ENCODE results near the gene CTSS.
A peak's percentile ranks its signal among the peaks of the same experiment; 100 is the strongest.
"Not testable (repeated sequence)": the region's sequence is repeated elsewhere in the genome, so short reads cannot be mapped to it uniquely, and the experiment has no call there.

CTSS gene

GRCh38 chr1:150807249-150808023 lies 41.9 kb upstream of the CTSS start:
- in situ Hi-C loops (cut with HindIII; ENCODE audit: low sequenced_read_pairs) = no loop called here
- H3K4me3 ChIP-seq (ENCODE audit: low read depth, low read length) = no peak overlapping the region
- DNase-seq (ENCODE audit: low read depth) = no peak
- no peak for TF ChIP-seq CTCF (IDR thresholded peaks at IDR 0.05; ENCODE audit: low read depth, low read length, missing control alignments)

- in situ Hi-C loops (cut with HindIII; ENCODE audit: low sequenced_read_pairs) = no loop called here
- H3K4me3 ChIP-seq (ENCODE audit: low read depth, low read length) = no peak overlapping the region
- DNase-seq (ENCODE audit: low read depth) = no peak
- no peak for TF ChIP-seq CTCF (IDR thresholded peaks at IDR 0.05; ENCODE audit: low read depth, low read length, missing control alignments)
These were observed 40.3 kb upstream of the CTSS start for GRCh38 chr1:150805899-150806298.

- no peak overlapping the region for H3K4me3 ChIP-seq (ENCODE audit: low read depth, low read length)
- no peak for DNase-seq (ENCODE audit: low read depth)
- no peak for TF ChIP-seq CTCF (IDR thresholded peaks at IDR 0.05; ENCODE audit: low read depth, low read length, missing control alignments)
- in situ Hi-C loops (cut with HindIII; ENCODE audit: low sequenced_read_pairs) = no loop called here
These were observed 39.1 kb upstream of the CTSS start for GRCh38 chr1:150804671-150805070.

GRCh38 chr1:150799089-150799488 lies 33.5 kb upstream of the CTSS start:
- in situ Hi-C loops (cut with HindIII; ENCODE audit: low sequenced_read_pairs) = no loop called here
- TF ChIP-seq CTCF (IDR thresholded peaks at IDR 0.05; ENCODE audit: low read depth, low read length, missing control alignments) = no peak
- H3K4me3 ChIP-seq (ENCODE audit: low read depth, low read length) = no peak overlapping the region
- DNase-seq (ENCODE audit: low read depth) = no peak

- peak; percentile 15 for DNase-seq (ENCODE audit: low read depth)
- in situ Hi-C loops (cut with HindIII; ENCODE audit: low sequenced_read_pairs) = no loop called here
- TF ChIP-seq CTCF (IDR thresholded peaks at IDR 0.05; ENCODE audit: low read depth, low read length, missing control alignments) = no peak
- no peak overlapping the region for H3K4me3 ChIP-seq (ENCODE audit: low read depth, low read length)
These were observed 32.9 kb upstream of the CTSS start for GRCh38 chr1:150798525-150798924.

- no peak overlapping the region for H3K4me3 ChIP-seq (ENCODE audit: low read depth, low read length)
- no peak for DNase-seq (ENCODE audit: low read depth)
- TF ChIP-seq CTCF (IDR thresholded peaks at IDR 0.05; ENCODE audit: low read depth, low read length, missing control alignments) = no peak
- in situ Hi-C loops (cut with HindIII; ENCODE audit: low sequenced_read_pairs) = no loop called here
These were observed 30.8 kb upstream of the CTSS start for GRCh38 chr1:150796374-150796773.

GRCh38 chr1:150793778-150794177 lies 28.2 kb upstream of the CTSS start:
- DNase-seq (ENCODE audit: low read depth); H3K4me3 ChIP-seq (ENCODE audit: low read depth, low read length); in situ Hi-C loops (cut with HindIII; ENCODE audit: low sequenced_read_pairs): not testable (repeated sequence)
